HepG2 (cell line): ENCODE measurements around the gene PHLPP2. TPM values are rescaled to one million over a fixed set of nuclear protein-coding genes. Genes with fewer than 3 reads are reported as not detected.

ENCODE experiments used
- HNF4A ChIP-seq: sonication (generic); formaldehyde crosslinking; IDR thresholded peaks from 2 replicates; pipeline ENCODE4 v1.4.0; 2020; ENCODE audit warnings: missing genetic modification reagents
- MLXIP ChIP-seq: sonication (generic); formaldehyde crosslinking; IDR thresholded peaks from 2 replicates; pipeline ENCODE4 v1.9.0; 2021; ENCODE audit warnings: missing genetic modification reagents, borderline replicate concordance
- PRDM10 ChIP-seq: sonication (generic); formaldehyde crosslinking; IDR thresholded peaks from 2 replicates; pipeline ENCODE4 v1.4.0; 2020; ENCODE audit warnings: low read depth, missing genetic modification reagents
- ZNF318 ChIP-seq: sonication (generic); formaldehyde crosslinking; IDR thresholded peaks from 2 replicates; pipeline ENCODE4 v1.4.0; 2020; ENCODE audit warnings: mild to moderate bottlenecking, missing genetic modification reagents
- ZNF430 ChIP-seq: sonication (generic); formaldehyde crosslinking; IDR thresholded peaks from 2 replicates; pipeline ENCODE4 v1.9.0; 2021; ENCODE audit warnings: mild to moderate bottlenecking, missing genetic modification reagents
- ZNF574 ChIP-seq: sonication (generic); formaldehyde crosslinking; IDR thresholded peaks from 2 replicates; pipeline ENCODE4 v1.4.0; 2020; ENCODE audit warnings: missing genetic modification reagents
- ZSCAN30 ChIP-seq: sonication (generic); formaldehyde crosslinking; IDR thresholded peaks from 2 replicates; pipeline ENCODE4 v1.5.0; 2020; ENCODE audit warnings: mild to moderate bottlenecking, missing genetic modification reagents
- polyA plus RNA-seq, 8 experiments: library from polyadenylated mRNA; depleted of rRNA in 3 of 8; stranded (reverse) in 7 of 8; unstranded in 1 of 8; fragments of >200 nt; fragmentation: Illumina TruSeq in 4 of 8; extraction: Trizol in 4 of 8; gene quantifications; 2 replicates each; pipeline versions ENCODE4 v1.2.1 to v1.2.3, GENCODE V29; 2011 to 2016; ENCODE audit warnings: low read depth in 4 of 8, missing spikeins in 1 of 8, mixed read lengths in 1 of 8; ENCODE audit not compliant: insufficient read depth in 1 of 8
- total RNA-seq, 5 experiments: library from RNA; depleted of rRNA; stranded (reverse); fragments of >200 nt; fragmentation: Illumina TruSeq; extraction: Trizol; gene quantifications; 2 replicates each; pipeline ENCODE4 v1.2.3, GENCODE V29; 2016; ENCODE audit warnings: low read depth in 1 of 5

PHLPP2 gene
- total and polyA plus RNA-seq, 2 of the 13 experiments (the other 11 are each of a cell fraction or from before 2014, with no cell fraction given) = 8.9 TPM

- no peak for TF ChIP-seq PRDM10 (CRISPR knock-in tag)
- no peak for TF ChIP-seq ZNF318 (CRISPR knock-in tag)
- TF ChIP-seq ZNF574 (CRISPR knock-in tag) = no peak
- TF ChIP-seq HNF4A (CRISPR knock-in tag) = no peak
- no peak for TF ChIP-seq MLXIP (CRISPR knock-in tag)
- TF ChIP-seq ZSCAN30 = no peak
- no peak for TF ChIP-seq ZNF430
These were observed 43.1 kb downstream of the PHLPP2 start (continued) for GRCh38 chr16:71681360-71681759.
